PC-3 (cell line): Measurements from ENCODE around the gene ETV3. TPM values are rescaled to one million over a fixed set of nuclear protein-coding genes. Genes with fewer than 3 reads are reported as not detected.

Experiments
- ATAC-seq: fragments of 200-7000 bp; cut with Tn5 transposase; 2 replicates; pipeline ENCODE4 v1.9.1; 2020; ENCODE audit warnings: mild to moderate bottlenecking, moderate library complexity
- BruUV-seq: library from RNA; stranded (reverse); fragments of 400-500 nt; replicated peaks from 2 replicates; lab custom pipeline; 2021; lab: Mats Ljungman, UMichigan
- CTCF ChIA-PET: fragments of 300-600 bp; sonication (Branson Sonifier 250); formaldehyde crosslinking; loops from one replicate; lab custom pipeline; 2022; ENCODE audit warnings: antibody characterized with exemption; lab: Charles Lee
- POLR2A ChIA-PET: fragments of 300-600 bp; sonication (Branson Sonifier 250); formaldehyde crosslinking; loops from one replicate; lab custom pipeline; 2022; ENCODE audit warnings: antibody characterized with exemption; ENCODE audit not compliant: unreplicated experiment; lab: Charles Lee
- DNase-seq: peaks from one replicate; pipeline ENCODE4 v3.0.0-alpha.2; 2015
- H2AFZ ChIP-seq: fragments of 300-600 bp; sonication (generic); 2 replicates; pipeline ENCODE4 v1.6.0; 2016; ENCODE audit warnings: antibody characterized with exemption, low read length
- H3F3A ChIP-seq: fragments of 300-600 bp; sonication (generic); one replicate; pipeline ENCODE4 v1.6.0; 2017; ENCODE audit warnings: antibody characterized with exemption, low read length, control low read depth, mild to moderate bottlenecking; ENCODE audit not compliant: unreplicated experiment
- H3K27ac ChIP-seq: fragments of 300-600 bp; sonication (generic); 2 replicates; pipeline ENCODE4 v1.5.1; 2016; ENCODE audit warnings: mild to moderate bottlenecking, low read length
- H3K27me3 ChIP-seq: fragments of 300-600 bp; sonication (generic); 2 replicates; pipeline ENCODE4 v1.6.1; 2016; ENCODE audit warnings: low read length, mixed read lengths
- H3K36me3 ChIP-seq: fragments of 300-600 bp; sonication (generic); 2 replicates; pipeline ENCODE4 v1.6.1; 2016; ENCODE audit warnings: low read depth, mixed run types, low read length, mixed read lengths
- H3K4me1 ChIP-seq: fragments of 300-600 bp; sonication (generic); 2 replicates; pipeline ENCODE4 v1.5.1; 2016; ENCODE audit warnings: low read length; ENCODE audit not compliant: insufficient read depth
- H3K4me2 ChIP-seq: fragments of 300-600 bp; sonication (generic); 2 replicates; pipeline ENCODE4 v1.6.0; 2016; ENCODE audit warnings: low read length
- H3K4me3 ChIP-seq: fragments of 300-600 bp; sonication (generic); 2 replicates; pipeline ENCODE4 v1.5.1; 2016; ENCODE audit warnings: mild to moderate bottlenecking, low read length, mixed read lengths
- H3K79me2 ChIP-seq: fragments of 300-600 bp; sonication (generic); 2 replicates; pipeline ENCODE4 v1.6.1; 2017; ENCODE audit warnings: low read length, mixed read lengths
- H3K9ac ChIP-seq: fragments of 300-600 bp; sonication (generic); 2 replicates; pipeline ENCODE4 v1.6.0; 2016; ENCODE audit warnings: mild to moderate bottlenecking, low read length
- H3K9me2 ChIP-seq: fragments of 300-600 bp; sonication (generic); replicated peaks from 2 replicates; pipeline ENCODE4 v1.6.1; 2016; ENCODE audit warnings: mixed run types, low read length, mixed read lengths
- H3K9me3 ChIP-seq: fragments of 300-600 bp; sonication (generic); 2 replicates; pipeline ENCODE4 v1.6.1; 2016; ENCODE audit warnings: low read length, mixed read lengths
- H4K20me1 ChIP-seq: fragments of 300-600 bp; sonication (generic); 2 replicates; pipeline ENCODE4 v1.6.1; 2016; ENCODE audit warnings: low read length, mixed read lengths
- EZH2 ChIP-seq: fragments of 300-600 bp; sonication (generic); IDR thresholded peaks from one replicate; pipeline ENCODE4 v1.6.1; 2017; ENCODE audit warnings: antibody characterized with exemption, mild to moderate bottlenecking, low read length; ENCODE audit not compliant: unreplicated experiment
- EZH2phosphoT487 ChIP-seq: fragments of 300-600 bp; sonication (generic); IDR thresholded peaks from 2 replicates; pipeline ENCODE4 v1.6.1; 2018; ENCODE audit warnings: mild to moderate bottlenecking, antibody characterized with exemption, low read length, borderline replicate concordance
- intact Hi-C: fragments of 100-400 bp; cut with micrococcal nuclease; formaldehyde crosslinking; loops from 2 replicates; pipeline ENCODE4 v1.9.0; 2023
- total RNA-seq: library from RNA; depleted of rRNA; stranded (reverse); fragments of >200 nt; gene quantifications from 2 replicates; pipeline ENCODE4 v1.2.3, GENCODE V29; 2014
- TF ChIP-seq, protein P1 (sequence below): fragments of 300-600 bp; sonication (generic); conservative IDR thresholded peaks from 2 replicates; pipeline ENCODE4 v1.5.1; 2017; ENCODE audit warnings: antibody characterized with exemption, low read depth, mild to moderate bottlenecking, low read length

The ETV3 gene
- total RNA-seq, 1 experiment from 2014 or later = 12.2 TPM

DNA sequence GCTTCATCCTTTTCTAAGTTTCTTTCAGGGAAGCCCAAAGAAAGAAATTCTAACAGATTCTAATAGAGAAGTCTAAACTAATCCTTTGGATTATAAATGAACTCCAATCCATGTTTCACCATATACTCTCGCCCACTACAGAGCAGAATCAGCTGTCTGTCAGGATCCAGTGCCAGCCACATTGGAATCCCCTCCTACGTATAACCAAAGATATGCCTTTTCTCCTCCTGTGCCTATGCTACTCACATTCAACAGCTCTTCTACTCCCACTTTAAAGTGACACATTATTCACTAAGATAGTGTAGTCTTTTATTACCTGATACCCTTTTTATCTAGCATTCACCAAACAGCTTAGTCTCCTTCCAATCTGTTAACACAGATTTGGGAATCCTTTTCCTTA, 3.1 kb downstream of the ETV3 start:
- no peaks in the 10 kb centered on the region for H3K27me3 ChIP-seq
- no peak overlapping the region for H3K9ac ChIP-seq
- peaks cover 54% of the 10 kb centered on the region for H3K36me3 ChIP-seq
- ATAC-seq (no peak), DNase-seq (no peak)
- intact Hi-C loops = no loop called here
- ChIA-PET CTCF (no interaction called here), POLR2A (no interaction called here)
- H3K27ac ChIP-seq = no peak overlapping the region
- H2AFZ ChIP-seq = no peak overlapping the region
- H3F3A ChIP-seq = no peaks in the 10 kb centered on the region
- H3K9me2 ChIP-seq = no peaks in the 10 kb centered on the region
- H3K9me3 ChIP-seq = no peaks in the 10 kb centered on the region
- H3K4me3 ChIP-seq = no peak overlapping the region
- H3K4me1 ChIP-seq = peaks cover 14% of the 10 kb centered on the region
- peaks cover 38% of the 10 kb centered on the region for H3K79me2 ChIP-seq
- H4K20me1 ChIP-seq = peaks cover 21% of the 10 kb centered on the region
- TF ChIP-seq, protein P1, sequence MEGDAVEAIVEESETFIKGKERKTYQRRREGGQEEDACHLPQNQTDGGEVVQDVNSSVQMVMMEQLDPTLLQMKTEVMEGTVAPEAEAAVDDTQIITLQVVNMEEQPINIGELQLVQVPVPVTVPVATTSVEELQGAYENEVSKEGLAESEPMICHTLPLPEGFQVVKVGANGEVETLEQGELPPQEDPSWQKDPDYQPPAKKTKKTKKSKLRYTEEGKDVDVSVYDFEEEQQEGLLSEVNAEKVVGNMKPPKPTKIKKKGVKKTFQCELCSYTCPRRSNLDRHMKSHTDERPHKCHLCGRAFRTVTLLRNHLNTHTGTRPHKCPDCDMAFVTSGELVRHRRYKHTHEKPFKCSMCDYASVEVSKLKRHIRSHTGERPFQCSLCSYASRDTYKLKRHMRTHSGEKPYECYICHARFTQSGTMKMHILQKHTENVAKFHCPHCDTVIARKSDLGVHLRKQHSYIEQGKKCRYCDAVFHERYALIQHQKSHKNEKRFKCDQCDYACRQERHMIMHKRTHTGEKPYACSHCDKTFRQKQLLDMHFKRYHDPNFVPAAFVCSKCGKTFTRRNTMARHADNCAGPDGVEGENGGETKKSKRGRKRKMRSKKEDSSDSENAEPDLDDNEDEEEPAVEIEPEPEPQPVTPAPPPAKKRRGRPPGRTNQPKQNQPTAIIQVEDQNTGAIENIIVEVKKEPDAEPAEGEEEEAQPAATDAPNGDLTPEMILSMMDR = no peak
- no peak for TF ChIP-seq EZH2phosphoT487
- no peak for TF ChIP-seq EZH2
- H3K4me2 ChIP-seq = no peak overlapping the region
- no TSS peak for BruUV-seq

DNA sequence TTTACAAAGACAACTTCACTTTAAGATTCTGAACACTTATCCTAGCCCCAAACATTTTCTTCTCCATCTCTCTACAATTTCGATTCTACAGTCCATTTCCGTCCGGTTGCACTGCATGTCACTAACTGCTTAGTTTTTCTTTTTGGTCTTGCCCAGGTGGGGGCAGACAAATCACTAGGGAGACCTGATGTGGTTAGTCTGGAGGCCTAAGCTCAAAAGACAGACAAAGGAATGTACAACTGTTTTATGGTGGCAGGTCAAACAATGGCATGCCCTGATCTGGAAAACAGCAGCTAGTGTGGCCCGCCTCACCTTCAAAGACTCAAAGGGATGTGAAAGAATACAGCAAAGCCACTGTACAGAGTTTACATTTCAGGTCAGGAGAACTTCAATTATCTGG, 3.8 kb downstream of the ETV3 start:
- H3K36me3 ChIP-seq = peaks cover 58% of the 10 kb centered on the region

DNA sequence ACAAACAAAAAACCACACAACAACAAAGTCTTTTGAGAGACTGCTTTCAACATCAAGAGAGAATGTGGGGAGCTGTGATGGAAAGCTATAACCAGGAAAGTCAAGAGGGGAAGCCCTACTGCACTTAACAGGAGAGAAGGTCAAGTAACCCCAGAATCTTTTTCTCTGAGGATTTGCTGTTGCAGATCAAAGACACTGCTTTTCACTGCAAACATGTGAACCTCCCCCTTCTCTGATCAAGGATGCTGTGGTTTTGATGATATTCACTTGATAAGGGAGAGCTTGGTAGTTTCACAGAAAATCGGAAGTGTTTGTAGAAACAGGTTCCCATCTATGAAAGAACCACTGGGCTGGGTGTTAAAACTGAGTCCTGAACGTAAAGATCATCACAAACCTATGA, 4.8 kb downstream of the ETV3 start:
- Histone ChIP-seq H3K9ac (no peak overlapping the region), H4K20me1 (peaks cover 21% of the 10 kb centered on the region), H3K27me3 (no peaks in the 10 kb centered on the region), H3K27ac (no peak overlapping the region), H3K9me2 (no peaks in the 10 kb centered on the region), H3K9me3 (no peaks in the 10 kb centered on the region), H3K79me2 (peaks cover 38% of the 10 kb centered on the region), H2AFZ (no peak overlapping the region), H3K36me3 (peaks cover 65% of the 10 kb centered on the region), H3K4me2 (no peak overlapping the region), H3K4me3 (no peak overlapping the region), H3F3A (no peaks in the 10 kb centered on the region), H3K4me1 (peaks cover 14% of the 10 kb centered on the region)
- intact Hi-C loops = no loop called here
- TF ChIP-seq EZH2 (no peak), EZH2phosphoT487 (no peak)
- TF ChIP-seq, protein P1 = no peak
- ChIA-PET CTCF (no interaction called here), POLR2A (no interaction called here)
- ATAC-seq (no peak), DNase-seq (no peak)
- BruUV-seq = no TSS peak

More for the DNA sequence above, 3.8 kb downstream of the ETV3 start:
- ATAC-seq (no peak), DNase-seq (no peak)
- no peaks in the 10 kb centered on the region for H3K27me3 ChIP-seq
- peaks cover 38% of the 10 kb centered on the region for H3K79me2 ChIP-seq
- H3K9me2 ChIP-seq = no peaks in the 10 kb centered on the region
- H3F3A ChIP-seq = no peaks in the 10 kb centered on the region
- peaks cover 21% of the 10 kb centered on the region for H4K20me1 ChIP-seq
- no peak overlapping the region for H3K9ac ChIP-seq
- H3K9me3 ChIP-seq = no peaks in the 10 kb centered on the region
- no TSS peak for BruUV-seq
- no peak overlapping the region for H3K4me2 ChIP-seq
- H3K4me3 ChIP-seq = no peak overlapping the region
- CTCF ChIA-PET = no interaction called here
- POLR2A ChIA-PET = no interaction called here
- H2AFZ ChIP-seq = no peak overlapping the region
- peaks cover 14% of the 10 kb centered on the region for H3K4me1 ChIP-seq
- intact Hi-C loops = no loop called here
- TF ChIP-seq, protein P1 = no peak
- TF ChIP-seq EZH2 (no peak), EZH2phosphoT487 (no peak)
- H3K27ac ChIP-seq = no peak overlapping the region
